Caco-2 (cell line): ENCODE measurements around the gene GRK6. TPM values are rescaled to one million over a fixed set of nuclear protein-coding genes. Genes with fewer than 3 reads are reported as not detected.

Experiments
- BruUV-seq: library from RNA; stranded (reverse); fragments of 400-500 nt; replicated peaks from 2 replicates; lab custom pipeline; 2021; lab: Mats Ljungman, UMichigan
- CTCF ChIA-PET: fragments of 300-600 bp; sonication (Branson Sonifier 250); formaldehyde crosslinking; loops from one replicate; lab custom pipeline; 2022; ENCODE audit warnings: antibody characterized with exemption; lab: Charles Lee
- POLR2A ChIA-PET: fragments of 300-600 bp; sonication (Branson Sonifier 250); formaldehyde crosslinking; loops from one replicate; lab custom pipeline; 2022; ENCODE audit warnings: antibody characterized with exemption; lab: Charles Lee
- DNase-seq, 2 experiments: peaks; one replicate each; pipeline versions ENCODE4 v3.0.0 to v3.0.0-alpha.2; 2020 to 2022
- H3K27me3 ChIP-seq: replicated peaks from 2 replicates; pipeline ENCODE4 v1.6.0; 2011; ENCODE audit warnings: low read length; ENCODE audit not compliant: control insufficient read depth, insufficient read depth
- H3K36me3 ChIP-seq: 2 replicates; pipeline ENCODE4 v1.5.1; 2011; ENCODE audit warnings: low read length; ENCODE audit not compliant: control insufficient read depth, insufficient read depth
- H3K4me1 ChIP-seq: fragments of 250-450 bp; sonication (Bioruptor Pico); 2 replicates; pipeline ENCODE4 v1.5.1; 2020; ENCODE audit warnings: mild to moderate bottlenecking
- H3K4me3 ChIP-seq: 2 replicates; pipeline ENCODE4 v1.5.1; 2011; ENCODE audit warnings: low read depth, mild to moderate bottlenecking, control low read depth, low read length
- H3K9me3 ChIP-seq: fragments of 250-450 bp; sonication (Bioruptor Pico); 2 replicates; pipeline ENCODE4 v1.5.1; 2020; ENCODE audit warnings: mild to moderate bottlenecking, moderate library complexity
- H3K27ac Mint-ChIP-seq: one replicate; pipeline ENCODE4 v1.8.0; 2022; ENCODE audit warnings: mixed read lengths; ENCODE audit not compliant: unreplicated experiment
- H3K27me3 Mint-ChIP-seq: one replicate; pipeline ENCODE4 v1.8.0; 2022; ENCODE audit warnings: mixed read lengths; ENCODE audit not compliant: insufficient read depth, unreplicated experiment
- H3K36me3 Mint-ChIP-seq: one replicate; pipeline ENCODE4 v1.8.0; 2022; ENCODE audit warnings: mild to moderate bottlenecking, mixed read lengths; ENCODE audit not compliant: insufficient read depth, unreplicated experiment
- H3K4me1 Mint-ChIP-seq: one replicate; pipeline ENCODE4 v1.8.0; 2022; ENCODE audit warnings: low read depth, mixed read lengths; ENCODE audit not compliant: unreplicated experiment
- H3K4me3 Mint-ChIP-seq: one replicate; pipeline ENCODE4 v1.8.0; 2022; ENCODE audit warnings: mild to moderate bottlenecking, moderate library complexity, mixed read lengths; ENCODE audit not compliant: unreplicated experiment
- H3K9me3 Mint-ChIP-seq: one replicate; pipeline ENCODE4 v1.8.0; 2022; ENCODE audit warnings: mixed read lengths; ENCODE audit not compliant: unreplicated experiment
- intact Hi-C: fragments of 100-400 bp; cut with micrococcal nuclease; formaldehyde crosslinking; loops from one replicate; pipeline ENCODE4 v1.10.0; 2022; ENCODE audit not compliant: unreplicated experiment
- total RNA-seq: library from RNA; stranded (reverse); gene quantifications from 2 replicates; pipeline ENCODE4 v1.2.3, GENCODE V29; 2022
- TF ChIP-seq, protein P1 (sequence below), 2 experiments: fragments of 200-600 bp in 1 of 2; IDR thresholded peaks; 1 replicate in 1 of 2; 2 replicates in 1 of 2; pipeline versions ENCODE4 v1.5.1 to v1.8.0; 2011 to 2022; ENCODE audit warnings: antibody characterized with exemption in 1 of 2, control low read depth in 1 of 2, inconsistent platforms in 1 of 2, low read depth in 1 of 2, low read length in 1 of 2, mild to moderate bottlenecking in 1 of 2, moderate library complexity in 1 of 2; ENCODE audit not compliant: insufficient read depth in 1 of 2, severe bottlenecking in 1 of 2, unreplicated experiment in 1 of 2

GRK6 gene
- total RNA-seq, 1 experiment from 2014 or later: 71.9 TPM

DNA sequence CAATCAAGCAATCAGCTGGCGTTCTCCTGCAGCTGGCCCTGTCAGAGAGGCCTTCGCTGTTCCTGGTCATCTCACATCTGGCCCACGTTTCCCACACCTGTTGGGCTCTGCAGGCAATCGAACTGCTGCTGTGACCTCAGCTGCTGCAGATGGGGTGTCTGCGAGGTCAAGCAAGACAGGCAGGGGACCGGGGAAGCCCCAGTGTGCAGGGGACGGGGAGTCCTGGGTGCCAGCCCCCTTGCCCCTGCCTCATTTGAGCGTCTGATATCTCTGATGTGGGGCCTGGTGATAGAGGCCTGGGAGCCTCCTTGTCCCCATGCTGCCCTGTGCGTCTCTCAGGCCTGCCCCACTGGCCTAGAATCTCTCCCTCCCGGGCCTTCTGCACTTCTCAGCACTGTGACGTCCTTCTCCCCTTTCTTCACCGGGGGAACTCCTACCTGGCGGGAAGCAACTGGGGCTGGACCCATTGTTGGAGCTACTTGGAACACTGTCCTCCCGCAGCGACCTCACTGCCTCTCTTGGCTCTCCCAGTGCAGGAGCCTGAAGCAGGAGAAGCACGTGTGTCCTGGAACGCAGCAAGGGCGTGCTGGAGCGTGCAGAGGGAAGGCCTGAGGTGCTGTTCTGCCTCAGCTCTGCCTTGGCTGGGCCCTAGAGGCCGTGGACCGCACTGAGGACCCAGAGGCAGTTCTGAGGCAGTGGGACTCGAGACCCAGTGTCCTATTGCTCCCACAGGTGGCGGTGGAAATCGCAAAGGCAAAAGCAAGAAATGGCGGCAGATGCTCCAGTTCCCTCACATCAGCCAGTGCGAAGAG is 3.9 kb downstream of the GRK6 start:
- Mint-ChIP-seq H3K27ac (no peak overlapping the region), H3K36me3 (peaks cover 18% of the 10 kb centered on the region), H3K4me1 (peaks cover 8% of the 10 kb centered on the region), H3K4me3 (no peak overlapping the region), H3K27me3 (no peaks in the 10 kb centered on the region), H3K9me3 (no peaks in the 10 kb centered on the region)
- intact Hi-C loops: no loop called here
- ChIA-PET CTCF (interaction anchor here (0.7 kb wide), 2 partner anchors 17 to 80 kb away, joined by 3 to 4 read pairs; no protein-coding TSS in a partner anchor), POLR2A (no interaction called here)
- Histone ChIP-seq H3K9me3 (no peaks in the 10 kb centered on the region), H3K36me3 (peaks cover 5% of the 10 kb centered on the region), H3K4me1 (peaks cover 14% of the 10 kb centered on the region), H3K4me3 (no peak overlapping the region), H3K27me3 (no peaks in the 10 kb centered on the region)
- DNase-seq: no peak
- BruUV-seq: no TSS peak
- TF ChIP-seq, protein P1, sequence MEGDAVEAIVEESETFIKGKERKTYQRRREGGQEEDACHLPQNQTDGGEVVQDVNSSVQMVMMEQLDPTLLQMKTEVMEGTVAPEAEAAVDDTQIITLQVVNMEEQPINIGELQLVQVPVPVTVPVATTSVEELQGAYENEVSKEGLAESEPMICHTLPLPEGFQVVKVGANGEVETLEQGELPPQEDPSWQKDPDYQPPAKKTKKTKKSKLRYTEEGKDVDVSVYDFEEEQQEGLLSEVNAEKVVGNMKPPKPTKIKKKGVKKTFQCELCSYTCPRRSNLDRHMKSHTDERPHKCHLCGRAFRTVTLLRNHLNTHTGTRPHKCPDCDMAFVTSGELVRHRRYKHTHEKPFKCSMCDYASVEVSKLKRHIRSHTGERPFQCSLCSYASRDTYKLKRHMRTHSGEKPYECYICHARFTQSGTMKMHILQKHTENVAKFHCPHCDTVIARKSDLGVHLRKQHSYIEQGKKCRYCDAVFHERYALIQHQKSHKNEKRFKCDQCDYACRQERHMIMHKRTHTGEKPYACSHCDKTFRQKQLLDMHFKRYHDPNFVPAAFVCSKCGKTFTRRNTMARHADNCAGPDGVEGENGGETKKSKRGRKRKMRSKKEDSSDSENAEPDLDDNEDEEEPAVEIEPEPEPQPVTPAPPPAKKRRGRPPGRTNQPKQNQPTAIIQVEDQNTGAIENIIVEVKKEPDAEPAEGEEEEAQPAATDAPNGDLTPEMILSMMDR (IDR thresholded peaks at IDR 0.05; ENCODE audit: insufficient read depth in 1 of 2, low read depth in 1 of 2, low read length in 1 of 2, severe bottlenecking in 1 of 2, unreplicated experiment in 1 of 2): no peak

DNA sequence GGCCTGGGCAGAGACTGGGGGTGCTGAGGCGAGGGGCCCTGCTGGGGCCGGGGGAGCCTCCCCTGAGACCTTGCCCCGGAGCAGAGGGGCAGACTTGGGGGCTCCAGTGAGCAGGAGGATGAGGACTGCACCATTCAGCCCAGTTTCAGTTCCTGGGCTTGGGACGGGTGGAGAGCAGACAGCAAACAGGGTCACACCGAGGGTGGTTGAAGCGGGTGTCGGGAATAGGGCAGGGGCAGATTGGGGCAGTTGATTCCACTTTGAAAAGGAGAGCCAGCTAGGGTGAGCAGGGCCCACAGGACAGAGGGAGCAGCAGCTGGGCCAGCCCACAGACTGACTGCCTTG is 4.5 kb downstream of the GRK6 start:
- Mint-ChIP-seq H3K36me3 (peaks cover 19% of the 10 kb centered on the region), H3K27me3 (no peaks in the 10 kb centered on the region), H3K9me3 (no peaks in the 10 kb centered on the region), H3K27ac (no peak overlapping the region), H3K4me3 (no peak overlapping the region), H3K4me1 (peaks cover 5% of the 10 kb centered on the region)
- CTCF ChIA-PET: interaction anchor here (1.0 kb wide), 1 partner anchor 27 kb away, joined by 6 read pairs; no protein-coding TSS in a partner anchor
- intact Hi-C loops: no loop called here
- no peak for DNase-seq
- TF ChIP-seq, protein P1 (IDR thresholded peaks at IDR 0.05; ENCODE audit: insufficient read depth in 1 of 2, low read depth in 1 of 2, low read length in 1 of 2, severe bottlenecking in 1 of 2, unreplicated experiment in 1 of 2): no peak
- H3K36me3 ChIP-seq: peaks cover 5% of the 10 kb centered on the region
- peaks cover 11% of the 10 kb centered on the region for H3K4me1 ChIP-seq
- no peak overlapping the region for H3K4me3 ChIP-seq
- POLR2A ChIA-PET: interaction anchor here (0.5 kb wide), 1 partner anchor 60 kb away, joined by 4 read pairs; no protein-coding TSS in a partner anchor
- no TSS peak for BruUV-seq
- no peaks in the 10 kb centered on the region for H3K9me3 ChIP-seq
- H3K27me3 ChIP-seq: no peaks in the 10 kb centered on the region

DNA sequence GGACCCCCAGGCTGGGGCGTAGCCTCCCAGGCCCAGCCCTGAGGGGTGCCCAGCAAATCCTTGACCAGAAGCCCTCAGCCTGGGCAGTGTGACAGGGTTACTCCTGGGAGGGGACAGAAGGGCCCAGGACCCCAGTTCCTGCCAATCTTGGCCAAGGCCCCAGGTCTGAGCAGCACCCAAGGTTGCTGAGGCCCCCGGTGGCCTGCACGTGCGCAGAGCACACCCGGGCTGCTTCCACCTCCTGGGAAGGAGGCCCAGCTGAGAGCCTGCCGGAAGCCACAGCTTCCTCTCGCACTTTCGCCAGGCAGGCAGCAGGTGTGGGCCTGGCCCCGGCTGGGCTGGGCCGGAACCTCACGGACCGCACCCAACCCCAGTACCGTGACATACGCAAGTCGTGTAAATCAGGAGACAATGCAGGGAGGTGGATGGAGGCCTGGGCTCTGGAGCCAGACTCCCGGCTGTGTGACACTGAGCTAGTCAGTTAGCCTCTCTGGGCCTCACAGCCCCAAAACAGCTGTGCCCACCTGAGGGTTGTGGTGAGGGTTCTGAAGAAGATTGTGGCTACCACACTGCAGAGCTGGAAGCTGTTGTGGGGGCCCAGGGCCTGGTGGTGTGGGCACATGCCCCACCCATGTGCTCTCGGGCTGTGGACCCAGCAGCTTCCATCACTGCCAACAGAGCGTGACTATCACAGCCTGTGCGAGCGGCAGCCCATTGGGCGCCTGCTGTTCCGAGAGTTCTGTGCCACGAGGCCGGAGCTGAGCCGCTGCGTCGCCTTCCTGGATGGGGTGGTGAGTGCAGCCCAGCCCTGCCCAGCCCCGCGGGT is 5.1 kb downstream of the GRK6 start:
- H3K4me3 Mint-ChIP-seq: no peak overlapping the region
- Histone ChIP-seq H3K4me1 (peaks cover 11% of the 10 kb centered on the region), H3K4me3 (no peak overlapping the region), H3K36me3 (peaks cover 5% of the 10 kb centered on the region), H3K9me3 (no peaks in the 10 kb centered on the region), H3K27me3 (no peaks in the 10 kb centered on the region)
- TF ChIP-seq, protein P1 (IDR thresholded peaks at IDR 0.05; ENCODE audit: insufficient read depth in 1 of 2, low read depth in 1 of 2, low read length in 1 of 2, severe bottlenecking in 1 of 2, unreplicated experiment in 1 of 2): no peak
- ChIA-PET CTCF (interaction anchor here (1.0 kb wide), 1 partner anchor 27 kb away, joined by 6 read pairs; no protein-coding TSS in a partner anchor), POLR2A (interaction anchor here (0.5 kb wide), 1 partner anchor 61 kb away, joined by 4 read pairs; no protein-coding TSS in a partner anchor)
- intact Hi-C loops: no loop called here
- no peak overlapping the region for H3K27ac Mint-ChIP-seq
- no peaks in the 10 kb centered on the region for H3K4me1 Mint-ChIP-seq
- BruUV-seq: no TSS peak
- no peaks in the 10 kb centered on the region for H3K9me3 Mint-ChIP-seq
- DNase-seq: no peak
- no peaks in the 10 kb centered on the region for H3K27me3 Mint-ChIP-seq
- peaks cover 17% of the 10 kb centered on the region for H3K36me3 Mint-ChIP-seq
